Measurements from ENCODE around the gene TMEM95. TPM values are rescaled to one million over a fixed set of nuclear protein-coding genes. Genes with fewer than 3 reads are reported as not detected.

The TMEM95 gene
- total RNA-seq, 4 donors from 2014 or later, result not detected

GRCh38 chr17:7309628-7310027 lies 45.3 kb upstream of the TMEM95 start:
- DNase-seq, result no peak

GRCh38 chr17:7311110-7311705 lies 43.7 kb upstream of the TMEM95 start:
- Histone ChIP-seq H3K9me3 (no peaks in the 10 kb centered on the region), H3K27me3 (no peaks in the 10 kb centered on the region), H3K4me3 (no peak overlapping the region), H3K36me3 (peaks cover 0 to 45% (median 0%) of the 10 kb centered on the region in 3 donors), H3K27ac (peak overlapping the region in 1 of 4 donors; percentile 7), H3K4me1 (peaks cover 4 to 45% (median 18%) of the 10 kb centered on the region in 4 donors)
- TF ChIP-seq CTCF (IDR thresholded peaks at IDR 0.05) (no peak), POLR2A (IDR thresholded peaks at IDR 0.05) (no peak)
- no peak for DNase-seq

More at GRCh38 chr17:7309628-7310027, 45.3 kb upstream of the TMEM95 start:
- H3K27ac ChIP-seq, result peak overlapping the region; percentile 97 to 100 (median 100)
- no peaks in the 10 kb centered on the region for H3K9me3 ChIP-seq
- TF ChIP-seq POLR2A (IDR thresholded peaks at IDR 0.05), result no peak
- TF ChIP-seq CTCF (IDR thresholded peaks at IDR 0.05), result no peak
- H3K4me1 ChIP-seq, result peaks cover 4 to 39% (median 12%) of the 10 kb centered on the region in 4 donors
- H3K4me3 ChIP-seq, result peak overlapping the region in 2 of 4 donors; percentile 95 to 98
- H3K27me3 ChIP-seq, result no peaks in the 10 kb centered on the region
- H3K36me3 ChIP-seq, result peaks cover 0 to 45% (median 0%) of the 10 kb centered on the region in 3 donors

GRCh38 chr17:7312432-7313087 lies 42.4 kb upstream of the TMEM95 start:
- TF ChIP-seq POLR2A (IDR thresholded peaks at IDR 0.05) (no peak), CTCF (IDR thresholded peaks at IDR 0.05) (no peak)
- Histone ChIP-seq H3K36me3 (peaks cover 0 to 48% (median 0%) of the 10 kb centered on the region in 3 donors), H3K27me3 (no peaks in the 10 kb centered on the region), H3K4me3 (no peak overlapping the region), H3K4me1 (peaks cover 4 to 42% (median 18%) of the 10 kb centered on the region in 4 donors), H3K9me3 (no peaks in the 10 kb centered on the region), H3K27ac (no peak overlapping the region)
- no peak for DNase-seq

GRCh38 chr17:7313088-7313889 lies 41.7 kb upstream of the TMEM95 start:
- Histone ChIP-seq H3K9me3 (no peaks in the 10 kb centered on the region), H3K27ac (peak overlapping the region in 1 of 4 donors; percentile 12), H3K27me3 (no peaks in the 10 kb centered on the region), H3K4me3 (no peak overlapping the region), H3K4me1 (peaks cover 4 to 42% (median 18%) of the 10 kb centered on the region in 4 donors), H3K36me3 (peaks cover 0 to 55% (median 0%) of the 10 kb centered on the region in 3 donors)
- TF ChIP-seq POLR2A (IDR thresholded peaks at IDR 0.05) (no peak), CTCF (IDR thresholded peaks at IDR 0.05) (peak in 2 of 6 experiments; percentile 8 to 25)
- DNase-seq, result no peak

GRCh38 chr17:7313890-7314718 lies 40.9 kb upstream of the TMEM95 start:
- no peaks in the 10 kb centered on the region for H3K27me3 ChIP-seq
- H3K9me3 ChIP-seq, result no peaks in the 10 kb centered on the region
- TF ChIP-seq POLR2A (IDR thresholded peaks at IDR 0.05), result no peak
- peak overlapping the region; percentile 86 to 98 (median 91) for H3K27ac ChIP-seq
- H3K4me1 ChIP-seq, result peaks cover 4 to 39% (median 17%) of the 10 kb centered on the region in 4 donors
- H3K4me3 ChIP-seq, result peak overlapping the region; percentile 82 to 97 (median 90)
- peaks cover 0 to 62% (median 0%) of the 10 kb centered on the region in 3 donors for H3K36me3 ChIP-seq
- no peak for DNase-seq

All from Peyer's patch (tissue), 4 donors.